ENCODE data around the gene TMEM123.

DNA sequence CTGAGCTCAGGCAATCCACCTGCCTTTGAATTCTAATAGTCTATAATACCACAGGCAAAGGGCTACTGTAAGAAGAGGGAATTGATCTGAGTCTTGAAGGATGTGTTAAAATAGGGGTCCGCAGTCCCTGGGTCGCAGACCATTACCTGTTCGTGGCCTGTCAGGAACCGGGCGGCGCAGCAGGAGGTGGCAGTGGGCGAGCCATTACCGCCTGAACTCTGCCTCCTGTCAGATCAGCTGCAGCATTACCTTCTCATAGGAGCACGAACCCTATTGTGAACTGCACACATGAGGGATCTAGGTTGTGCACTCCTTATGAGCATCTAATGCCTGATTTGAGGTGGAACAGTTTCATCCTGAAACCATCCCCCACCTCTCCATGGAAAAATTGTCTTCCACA, 11.5 kb upstream of the TMEM123 start:
- TF ChIP-seq EZH2 (IDR thresholded peaks at IDR 0.05; ENCODE audit: borderline replicate concordance, low read depth, low read length, severe bottlenecking): no peak
- TF ChIP-seq, protein P1, sequence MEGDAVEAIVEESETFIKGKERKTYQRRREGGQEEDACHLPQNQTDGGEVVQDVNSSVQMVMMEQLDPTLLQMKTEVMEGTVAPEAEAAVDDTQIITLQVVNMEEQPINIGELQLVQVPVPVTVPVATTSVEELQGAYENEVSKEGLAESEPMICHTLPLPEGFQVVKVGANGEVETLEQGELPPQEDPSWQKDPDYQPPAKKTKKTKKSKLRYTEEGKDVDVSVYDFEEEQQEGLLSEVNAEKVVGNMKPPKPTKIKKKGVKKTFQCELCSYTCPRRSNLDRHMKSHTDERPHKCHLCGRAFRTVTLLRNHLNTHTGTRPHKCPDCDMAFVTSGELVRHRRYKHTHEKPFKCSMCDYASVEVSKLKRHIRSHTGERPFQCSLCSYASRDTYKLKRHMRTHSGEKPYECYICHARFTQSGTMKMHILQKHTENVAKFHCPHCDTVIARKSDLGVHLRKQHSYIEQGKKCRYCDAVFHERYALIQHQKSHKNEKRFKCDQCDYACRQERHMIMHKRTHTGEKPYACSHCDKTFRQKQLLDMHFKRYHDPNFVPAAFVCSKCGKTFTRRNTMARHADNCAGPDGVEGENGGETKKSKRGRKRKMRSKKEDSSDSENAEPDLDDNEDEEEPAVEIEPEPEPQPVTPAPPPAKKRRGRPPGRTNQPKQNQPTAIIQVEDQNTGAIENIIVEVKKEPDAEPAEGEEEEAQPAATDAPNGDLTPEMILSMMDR (IDR thresholded peaks at IDR 0.05; ENCODE audit: borderline replicate concordance, extremely low read depth, low read length, poor library complexity, severe bottlenecking): no peak

Data from DND-41 (cell line).